WI38 (cell line): ENCODE data around the gene MCUR1.

Source experiments
- H3K4me3 ChIP-seq: 2 replicates; pipeline ENCODE4 v1.5.1; 2011; ENCODE audit warnings: low read depth, mild to moderate bottlenecking, control low read depth, low read length
- TF ChIP-seq, protein P1 (sequence below): IDR thresholded peaks from 2 replicates; pipeline ENCODE4 v1.5.1; 2012; ENCODE audit warnings: low read depth, mild to moderate bottlenecking, control low read depth, low read length

The MCUR1 gene

DNA sequence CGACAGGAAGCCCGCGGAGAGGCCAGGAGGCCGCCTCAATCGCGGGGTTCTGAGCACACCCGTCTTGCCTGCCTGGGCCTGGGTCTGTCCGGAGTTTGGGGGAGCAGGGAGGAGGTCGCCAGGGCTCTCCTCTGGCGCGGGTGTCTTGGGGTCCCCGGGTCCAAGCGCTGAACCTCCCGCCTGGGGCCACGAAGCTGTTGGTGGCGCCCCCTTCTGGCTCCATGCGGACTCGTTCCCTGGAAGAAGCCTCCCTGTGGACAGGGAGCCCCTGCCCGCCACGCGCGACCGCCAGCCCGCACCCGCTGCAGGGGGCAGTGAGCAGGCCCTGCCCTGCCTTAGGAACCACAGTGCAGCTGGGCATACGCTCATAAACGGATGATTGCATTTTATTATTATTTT is 44.7 kb downstream of the MCUR1 start:
- TF ChIP-seq, protein P1, sequence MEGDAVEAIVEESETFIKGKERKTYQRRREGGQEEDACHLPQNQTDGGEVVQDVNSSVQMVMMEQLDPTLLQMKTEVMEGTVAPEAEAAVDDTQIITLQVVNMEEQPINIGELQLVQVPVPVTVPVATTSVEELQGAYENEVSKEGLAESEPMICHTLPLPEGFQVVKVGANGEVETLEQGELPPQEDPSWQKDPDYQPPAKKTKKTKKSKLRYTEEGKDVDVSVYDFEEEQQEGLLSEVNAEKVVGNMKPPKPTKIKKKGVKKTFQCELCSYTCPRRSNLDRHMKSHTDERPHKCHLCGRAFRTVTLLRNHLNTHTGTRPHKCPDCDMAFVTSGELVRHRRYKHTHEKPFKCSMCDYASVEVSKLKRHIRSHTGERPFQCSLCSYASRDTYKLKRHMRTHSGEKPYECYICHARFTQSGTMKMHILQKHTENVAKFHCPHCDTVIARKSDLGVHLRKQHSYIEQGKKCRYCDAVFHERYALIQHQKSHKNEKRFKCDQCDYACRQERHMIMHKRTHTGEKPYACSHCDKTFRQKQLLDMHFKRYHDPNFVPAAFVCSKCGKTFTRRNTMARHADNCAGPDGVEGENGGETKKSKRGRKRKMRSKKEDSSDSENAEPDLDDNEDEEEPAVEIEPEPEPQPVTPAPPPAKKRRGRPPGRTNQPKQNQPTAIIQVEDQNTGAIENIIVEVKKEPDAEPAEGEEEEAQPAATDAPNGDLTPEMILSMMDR: no peak
- no peak overlapping the region for H3K4me3 ChIP-seq

DNA sequence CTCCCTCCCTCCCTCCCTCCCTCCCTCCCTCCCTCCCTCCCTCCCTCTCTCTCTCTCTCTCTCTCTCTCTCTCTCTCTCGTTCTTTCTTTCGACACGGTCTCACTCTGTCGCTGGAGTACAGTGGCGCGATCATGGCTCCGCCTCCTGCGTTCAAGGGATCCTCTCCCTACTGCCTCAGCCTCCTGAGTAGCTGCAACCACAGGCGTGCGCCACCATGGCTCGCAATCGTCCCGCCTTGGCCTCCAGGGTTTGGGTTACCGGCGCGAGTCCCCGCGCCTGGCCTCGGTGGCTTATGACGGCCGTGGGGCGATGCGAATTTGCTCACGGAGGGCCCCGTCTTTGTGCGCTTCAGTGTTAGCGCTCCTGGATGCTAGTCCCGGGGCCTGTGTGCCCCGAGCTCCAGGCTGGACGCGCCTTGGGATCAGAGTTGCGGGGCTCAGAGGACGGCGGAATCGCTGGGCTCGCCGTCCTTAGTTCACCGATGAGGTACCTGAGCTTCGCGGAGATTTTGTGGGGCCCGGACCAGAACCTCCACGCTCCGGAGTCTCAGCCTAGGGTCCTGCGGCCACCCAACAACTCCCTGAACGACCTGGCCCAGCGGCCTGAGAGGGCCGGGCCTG is 45.2 kb downstream of the MCUR1 start:
- TF ChIP-seq, protein P1: no peak
- no peak overlapping the region for H3K4me3 ChIP-seq

DNA sequence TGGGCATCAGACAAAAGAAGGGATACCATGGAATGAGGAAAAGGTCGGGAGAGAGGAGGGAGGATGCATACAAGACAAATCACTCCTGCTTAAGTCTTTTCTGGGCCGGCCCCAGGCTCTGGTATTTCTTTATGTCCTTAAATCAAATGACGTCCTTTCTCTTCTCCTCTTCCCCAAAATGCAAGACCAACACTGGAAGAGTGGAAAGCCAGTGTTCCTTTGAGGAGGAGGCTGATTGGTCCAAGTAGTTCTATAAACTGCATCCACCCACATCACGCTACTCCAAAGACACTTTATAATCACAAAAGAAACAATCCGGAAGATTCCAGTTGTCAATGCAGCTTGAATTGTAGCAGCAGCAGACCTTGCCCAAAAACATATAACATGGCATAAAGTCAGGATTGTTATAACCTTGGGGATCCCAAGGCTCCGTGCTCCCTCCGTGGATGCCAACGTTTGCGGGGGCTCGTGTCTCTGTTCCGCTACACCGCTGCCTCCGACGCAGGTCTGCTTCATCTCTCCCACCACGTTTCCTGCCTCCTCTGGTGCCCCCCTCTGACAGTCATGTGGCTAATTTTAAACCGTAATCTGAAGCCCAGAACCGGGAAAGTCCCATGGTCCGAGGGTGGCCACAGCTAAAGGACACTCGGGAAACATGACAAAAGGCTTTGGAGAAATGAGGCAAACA is 47.1 kb downstream of the MCUR1 start:
- TF ChIP-seq, protein P1: no peak
- peak overlapping the region; percentile 24; the same call in 1 of the 2 replicates for H3K4me3 ChIP-seq

DNA sequence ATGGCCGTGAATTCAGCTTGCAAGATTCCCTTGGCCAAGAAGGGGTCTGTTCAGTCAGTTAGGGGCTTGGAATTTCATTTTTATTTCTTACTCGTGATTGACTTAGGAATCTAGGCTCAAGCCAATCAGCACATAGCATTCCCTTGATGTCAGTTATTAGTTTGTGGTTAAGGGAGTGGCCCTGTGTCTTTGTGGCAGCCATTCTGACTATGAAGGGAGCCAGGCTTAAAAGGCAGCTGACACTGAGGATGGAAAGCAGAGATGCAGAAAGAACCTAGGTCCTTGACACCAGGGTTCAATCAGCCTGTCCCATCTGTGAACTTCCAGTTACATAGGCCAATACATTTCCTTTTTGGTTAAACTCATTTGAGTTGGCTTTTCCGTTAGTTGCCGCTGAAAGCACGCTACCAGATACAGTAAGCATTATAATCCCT is 48.1 kb downstream of the MCUR1 start:
- H3K4me3 ChIP-seq: no peak overlapping the region
- TF ChIP-seq, protein P1: no peak

DNA sequence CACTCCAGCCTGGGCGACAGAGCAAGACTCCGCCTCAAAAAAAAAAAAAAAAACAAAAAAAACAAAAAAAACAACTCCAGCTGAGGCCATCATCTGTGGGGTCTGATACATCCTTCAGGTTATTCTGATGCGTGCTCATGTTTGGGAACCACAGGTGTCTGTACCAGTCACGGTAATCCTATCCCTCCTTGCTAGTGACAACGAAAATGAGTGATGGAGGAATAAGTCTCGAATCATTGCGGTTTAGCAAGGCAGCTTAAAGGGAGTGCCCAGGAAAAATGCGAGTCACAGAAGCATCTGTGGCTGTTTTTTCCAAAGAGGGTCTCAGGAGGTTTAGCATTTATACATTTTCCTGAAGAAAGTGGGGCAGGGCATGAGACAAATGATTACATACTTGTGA is 48.8 kb downstream of the MCUR1 start:
- H3K4me3 ChIP-seq: no peak overlapping the region
- TF ChIP-seq, protein P1: no peak

DNA sequence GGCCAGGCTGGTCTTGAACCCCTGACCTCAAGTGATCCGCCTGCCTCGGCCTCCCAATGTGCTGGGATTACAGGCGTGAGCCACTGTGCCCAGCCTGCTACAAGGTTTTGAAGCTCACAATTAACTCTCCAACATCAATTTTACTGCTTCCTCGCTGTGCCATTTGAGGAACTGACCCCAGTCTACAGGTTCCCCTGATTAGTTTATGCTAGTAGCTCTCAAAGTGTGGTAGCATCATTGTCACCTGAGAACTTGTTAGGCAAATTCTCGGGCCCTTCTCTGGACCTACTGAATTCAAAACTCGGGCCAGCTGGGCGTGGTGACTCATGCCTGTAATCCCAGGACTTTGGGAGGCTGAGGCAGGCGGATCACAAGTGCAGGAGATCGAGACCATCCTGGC is 49.4 kb downstream of the MCUR1 start:
- no peak overlapping the region for H3K4me3 ChIP-seq
- TF ChIP-seq, protein P1: no peak

DNA sequence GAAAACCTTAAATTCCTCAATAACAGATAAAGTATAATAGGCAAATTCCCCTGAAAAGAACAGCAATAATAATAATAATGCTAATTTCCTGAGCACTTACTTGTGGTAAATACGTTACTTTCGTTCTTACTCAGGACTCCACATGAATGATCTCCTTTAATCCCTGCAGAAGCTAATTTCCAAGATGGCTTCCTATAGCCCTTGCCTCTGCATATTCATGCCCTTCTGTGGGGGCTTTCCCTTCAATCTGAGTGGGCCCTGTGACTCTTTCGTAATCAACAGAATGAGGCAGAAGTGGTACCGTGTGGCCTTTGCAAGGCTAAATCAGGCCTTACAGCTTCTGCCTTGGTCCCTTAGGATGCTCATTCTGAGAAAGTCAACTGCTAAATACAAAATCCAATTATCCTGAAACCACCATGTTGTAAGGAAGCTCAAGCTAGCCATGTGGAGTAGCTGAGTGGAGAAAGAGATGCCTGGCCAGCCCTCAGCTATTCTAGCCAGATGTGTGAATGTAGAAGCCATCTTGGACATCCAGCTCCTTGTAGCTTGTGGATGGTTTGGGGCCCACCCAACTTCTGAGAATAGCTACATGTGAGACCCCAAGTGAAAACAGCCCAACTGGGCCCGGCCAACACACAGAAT is 50.5 kb downstream of the MCUR1 start:
- TF ChIP-seq, protein P1: no peak
- H3K4me3 ChIP-seq: no peak overlapping the region
